SK-N-SH (cell line): ENCODE data around the gene NOX3.

Experiments used
- ELF1 ChIP-seq: IDR thresholded peaks from 2 replicates; pipeline ENCODE4 v1.4.0; 2012
- EZH2phosphoT487 ChIP-seq: fragments of 200-600 bp; sonication (generic); IDR thresholded peaks from 2 replicates; pipeline ENCODE4 v1.6.1; 2017; ENCODE audit warnings: low read depth, mixed run types, mild to moderate bottlenecking, antibody characterized with exemption, moderate library complexity, borderline replicate concordance
- GABPA ChIP-seq: IDR thresholded peaks from 2 replicates; pipeline ENCODE4 v1.4.0; 2012; ENCODE audit warnings: low read depth, mild to moderate bottlenecking
- JUND ChIP-seq: IDR thresholded peaks from 2 replicates; pipeline ENCODE4 v1.4.0; 2012
- MEF2A ChIP-seq: IDR thresholded peaks from 2 replicates; pipeline ENCODE4 v1.4.0; 2012; ENCODE audit warnings: low read depth, borderline replicate concordance
- SMC3 ChIP-seq: IDR thresholded peaks from 2 replicates; pipeline ENCODE4 v1.6.1; 2012; ENCODE audit warnings: low read depth, low read length, improper control_type of control experiment
- YY1 ChIP-seq: IDR thresholded peaks from 2 replicates; pipeline ENCODE4 v1.4.0; 2012; ENCODE audit warnings: low read depth, mild to moderate bottlenecking
- TF ChIP-seq, protein P1 (sequence below): fragments of 200-600 bp; sonication (generic); IDR thresholded peaks from 2 replicates; pipeline ENCODE4 v1.6.1; 2017; ENCODE audit warnings: antibody characterized with exemption, mild to moderate bottlenecking, moderate library complexity

- TF ChIP-seq, protein P1, sequence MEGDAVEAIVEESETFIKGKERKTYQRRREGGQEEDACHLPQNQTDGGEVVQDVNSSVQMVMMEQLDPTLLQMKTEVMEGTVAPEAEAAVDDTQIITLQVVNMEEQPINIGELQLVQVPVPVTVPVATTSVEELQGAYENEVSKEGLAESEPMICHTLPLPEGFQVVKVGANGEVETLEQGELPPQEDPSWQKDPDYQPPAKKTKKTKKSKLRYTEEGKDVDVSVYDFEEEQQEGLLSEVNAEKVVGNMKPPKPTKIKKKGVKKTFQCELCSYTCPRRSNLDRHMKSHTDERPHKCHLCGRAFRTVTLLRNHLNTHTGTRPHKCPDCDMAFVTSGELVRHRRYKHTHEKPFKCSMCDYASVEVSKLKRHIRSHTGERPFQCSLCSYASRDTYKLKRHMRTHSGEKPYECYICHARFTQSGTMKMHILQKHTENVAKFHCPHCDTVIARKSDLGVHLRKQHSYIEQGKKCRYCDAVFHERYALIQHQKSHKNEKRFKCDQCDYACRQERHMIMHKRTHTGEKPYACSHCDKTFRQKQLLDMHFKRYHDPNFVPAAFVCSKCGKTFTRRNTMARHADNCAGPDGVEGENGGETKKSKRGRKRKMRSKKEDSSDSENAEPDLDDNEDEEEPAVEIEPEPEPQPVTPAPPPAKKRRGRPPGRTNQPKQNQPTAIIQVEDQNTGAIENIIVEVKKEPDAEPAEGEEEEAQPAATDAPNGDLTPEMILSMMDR: no peak
- TF ChIP-seq ELF1: no peak
- TF ChIP-seq GABPA: no peak
- no peak for TF ChIP-seq SMC3
- TF ChIP-seq JUND: no peak
- TF ChIP-seq MEF2A: no peak
- no peak for TF ChIP-seq YY1
- no peak for TF ChIP-seq EZH2phosphoT487
These were observed 57.0 kb downstream of the NOX3 start for GRCh38 chr6:155398701-155399061.
